BLaER1 treated with 17β-estradiol and CSF1 and Interleukin-3, amounts not matched to agents 10 nM and 100 nM (cell line): ENCODE results near the gene CREB3L2.

Experiments
- H3K27ac ChIP-seq, 11 experiments: shearing (Covaris generic); formaldehyde crosslinking; 2 replicates each; pipeline ENCODE4 v1.8.1; 2022
- H3K27me3 ChIP-seq, 11 experiments: shearing (Covaris generic); formaldehyde crosslinking; 2 replicates each; pipeline ENCODE4 v1.8.1; 2022
- H3K36me3 ChIP-seq, 11 experiments: shearing (Covaris generic); formaldehyde crosslinking; 2 replicates each; pipeline ENCODE4 v1.8.1; 2022
- H3K4me1 ChIP-seq, 10 experiments: shearing (Covaris generic); formaldehyde crosslinking; 2 replicates each; pipeline ENCODE4 v1.8.1; 2022
- H3K4me2 ChIP-seq, 11 experiments: shearing (Covaris generic); formaldehyde crosslinking; 2 replicates each; pipeline ENCODE4 v1.8.1; 2022
- H3K4me3 ChIP-seq, 10 experiments: shearing (Covaris generic); formaldehyde crosslinking; 2 replicates each; pipeline ENCODE4 v1.8.1; 2022
- H3K9ac ChIP-seq, 11 experiments: shearing (Covaris generic); formaldehyde crosslinking; 2 replicates each; pipeline ENCODE4 v1.8.1; 2022
- H3K9me3 ChIP-seq, 11 experiments: shearing (Covaris generic); formaldehyde crosslinking; replicated peaks in 1 of 11; 2 replicates each; pipeline ENCODE4 v1.8.1; 2022
- H4K20me1 ChIP-seq, 11 experiments: shearing (Covaris generic); formaldehyde crosslinking; 2 replicates each; pipeline ENCODE4 v1.8.1; 2022
- Cebpa-rat ChIP-seq, 11 experiments: shearing (Covaris generic); IDR thresholded peaks; 2 replicates each; pipeline ENCODE4 v1.8.1; 2022

Gene CREB3L2

DNA sequence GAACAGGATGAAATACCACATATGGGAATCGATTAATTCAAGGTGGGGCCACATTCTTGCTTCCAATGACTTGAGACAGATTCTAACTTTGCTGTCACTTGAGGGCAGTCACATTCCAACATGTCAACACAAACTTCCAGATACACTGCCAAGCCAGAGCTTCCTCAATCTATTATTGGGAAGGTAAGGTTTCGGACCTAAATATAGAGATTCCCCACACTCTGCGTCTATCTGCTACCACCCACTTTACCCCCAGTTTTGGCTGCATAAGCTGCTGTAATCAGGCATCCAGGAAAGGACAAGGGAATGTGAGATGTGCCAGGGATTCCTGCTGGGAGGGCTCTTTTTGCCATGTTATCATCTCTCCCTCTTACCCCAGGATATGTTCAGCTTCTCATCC, 134.6 kb downstream of the CREB3L2 start:
- H3K4me2 ChIP-seq = 0 out of 22 replicates have a peak overlapping the region, but pooled peaks of 1 of the 11 experiments have one; percentile 17
- no peak overlapping the region for H3K9ac ChIP-seq
- H3K27me3 ChIP-seq = no peaks in the 10 kb centered on the region
- no peaks in the 10 kb centered on the region for H4K20me1 ChIP-seq
- peaks cover 7 to 23% (median 13%) of the 10 kb centered on the region in 11 experiments; a peak in 12 of 22 replicates for H3K36me3 ChIP-seq
- TF ChIP-seq Cebpa-rat (IDR thresholded peaks at IDR 0.05) = no peak
- no peak overlapping the region for H3K4me3 ChIP-seq
- peaks cover 2 to 23% (median 4%) of the 10 kb centered on the region in 10 experiments; a peak in 19 of 20 replicates for H3K4me1 ChIP-seq
- H3K9me3 ChIP-seq = peaks cover 22 to 35% (median 27%) of the 10 kb centered on the region in 11 experiments
- no peak overlapping the region for H3K27ac ChIP-seq

DNA sequence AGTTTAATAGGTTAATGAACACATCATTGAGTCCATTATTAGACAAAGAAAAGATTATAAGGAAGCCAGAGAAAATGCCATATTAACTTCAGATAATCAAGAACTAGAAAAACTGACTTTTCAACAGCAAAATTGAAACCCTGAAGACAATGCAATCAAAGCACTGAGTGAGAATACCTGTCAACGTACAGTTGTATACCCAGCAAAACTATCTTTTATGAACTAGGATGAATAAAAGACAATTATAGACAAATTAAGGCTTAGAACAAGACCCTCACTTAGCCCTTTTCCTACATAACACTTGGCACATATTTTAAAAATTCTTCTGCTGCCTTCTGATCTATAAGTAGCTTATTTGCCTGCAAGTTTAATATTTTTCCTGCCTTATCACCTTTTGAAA, 136.1 kb downstream of the CREB3L2 start:
- peaks cover 22 to 35% (median 27%) of the 10 kb centered on the region in 11 experiments for H3K9me3 ChIP-seq
- H3K9ac ChIP-seq = no peak overlapping the region
- peaks cover 0 to 22% (median 0%) of the 10 kb centered on the region in 10 experiments; a peak in 5 of 20 replicates for H3K4me1 ChIP-seq
- no peak overlapping the region for H3K4me2 ChIP-seq
- H3K36me3 ChIP-seq = peaks cover 7 to 23% (median 13%) of the 10 kb centered on the region in 11 experiments; a peak in 12 of 22 replicates
- H3K4me3 ChIP-seq = 0 out of 20 replicates have a peak overlapping the region, but pooled peaks of 1 of the 10 experiments have one; percentile 10
- H3K27ac ChIP-seq = no peak overlapping the region
- H4K20me1 ChIP-seq = no peaks in the 10 kb centered on the region
- H3K27me3 ChIP-seq = no peaks in the 10 kb centered on the region
- no peak for TF ChIP-seq Cebpa-rat (IDR thresholded peaks at IDR 0.05)

DNA sequence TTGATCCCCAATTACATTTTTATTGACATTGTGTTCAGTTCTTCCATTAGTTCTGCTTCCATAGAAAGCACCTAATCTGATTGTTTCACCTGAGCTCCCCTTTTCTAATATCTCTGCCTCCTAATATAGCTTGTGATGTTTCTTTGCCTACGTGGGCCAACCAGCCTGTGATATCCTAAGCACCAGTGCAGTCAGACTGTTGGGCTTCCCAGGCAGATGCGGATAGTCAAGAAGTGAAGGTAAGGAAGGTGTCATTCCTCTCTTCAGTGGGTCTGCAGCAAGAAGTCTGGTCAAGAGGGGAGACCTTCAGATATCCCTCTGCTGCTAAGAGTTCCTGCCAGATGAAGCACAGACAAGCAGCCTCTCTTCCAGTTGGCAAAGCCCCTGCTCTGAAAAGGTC, 138.9 kb downstream of the CREB3L2 start:
- Histone ChIP-seq H3K9me3 (peaks cover 21 to 31% (median 23%) of the 10 kb centered on the region in 11 experiments), H3K27me3 (no peaks in the 10 kb centered on the region), H3K36me3 (peaks cover 7 to 23% (median 13%) of the 10 kb centered on the region in 11 experiments; a peak in 12 of 22 replicates), H4K20me1 (no peaks in the 10 kb centered on the region), H3K4me3 (no peak overlapping the region), H3K27ac (no peak overlapping the region), H3K9ac (no peak overlapping the region), H3K4me2 (peak overlapping the region in 3 of 11 experiments; percentile 3 to 40 (median 28); a peak in 4 of 22 replicates), H3K4me1 (peaks cover 0 to 22% (median 0%) of the 10 kb centered on the region in 10 experiments; a peak in 5 of 20 replicates)
- TF ChIP-seq Cebpa-rat (IDR thresholded peaks at IDR 0.05) = no peak

DNA sequence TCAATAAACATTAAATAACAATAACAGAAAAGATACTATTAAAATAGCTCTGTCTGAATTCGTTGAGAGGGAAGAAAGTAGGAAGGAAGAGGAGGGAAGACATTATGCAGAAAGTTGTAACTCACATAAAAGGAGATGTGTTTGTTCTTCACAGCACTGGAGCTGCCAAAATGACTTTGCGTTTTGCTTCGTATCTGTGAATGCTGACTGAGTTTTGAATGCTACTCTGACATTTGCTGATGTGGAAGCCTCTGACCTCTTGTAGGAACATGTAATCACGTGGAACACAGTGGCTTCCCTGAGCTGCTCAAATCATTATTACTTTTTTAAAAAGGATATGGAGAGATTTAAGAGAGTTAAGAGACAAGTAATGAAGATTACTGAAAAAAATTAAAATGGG, 139.5 kb downstream of the CREB3L2 start:
- Histone ChIP-seq H3K9ac (no peak overlapping the region), H3K4me2 (peak overlapping the region in 2 of 11 experiments; percentile 7 to 28; a peak in 4 of 22 replicates), H4K20me1 (no peaks in the 10 kb centered on the region), H3K4me3 (no peak overlapping the region), H3K27me3 (no peaks in the 10 kb centered on the region), H3K9me3 (peaks cover 20 to 28% (median 23%) of the 10 kb centered on the region in 11 experiments), H3K36me3 (peaks cover 7 to 23% (median 9%) of the 10 kb centered on the region in 11 experiments; a peak in 12 of 22 replicates), H3K27ac (no peak overlapping the region), H3K4me1 (peaks cover 0 to 18% (median 0%) of the 10 kb centered on the region in 10 experiments; a peak in 5 of 20 replicates)
- TF ChIP-seq Cebpa-rat (IDR thresholded peaks at IDR 0.05) = no peak

DNA sequence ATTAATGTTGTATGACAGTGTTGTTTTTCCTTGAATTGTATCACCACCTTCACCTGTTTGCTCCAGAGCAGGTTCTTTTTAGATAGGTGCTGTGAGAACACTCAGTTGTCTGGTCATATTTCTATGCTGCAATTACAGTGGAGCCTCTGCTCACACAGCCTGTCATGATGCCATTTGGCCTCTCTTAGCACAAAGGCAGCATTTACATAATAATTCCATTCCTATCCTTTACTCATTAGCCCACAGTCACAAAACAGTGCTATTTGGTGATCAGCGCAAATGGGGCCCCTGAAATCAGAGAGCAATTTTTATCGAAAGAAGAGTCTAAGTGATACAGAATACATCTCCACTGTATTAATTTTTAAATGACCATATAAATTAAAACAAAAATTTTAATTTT, 141.3 kb downstream of the CREB3L2 start:
- H3K4me3 ChIP-seq = no peak overlapping the region
- H3K9me3 ChIP-seq = peaks cover 2 to 10% (median 9%) of the 10 kb centered on the region in 11 experiments
- no peak overlapping the region for H3K9ac ChIP-seq
- TF ChIP-seq Cebpa-rat (IDR thresholded peaks at IDR 0.05) = no peak
- H3K4me1 ChIP-seq = peaks cover 0 to 15% (median 0%) of the 10 kb centered on the region in 10 experiments; a peak in 5 of 20 replicates
- H3K27ac ChIP-seq = no peak overlapping the region
- no peaks in the 10 kb centered on the region for H4K20me1 ChIP-seq
- H3K27me3 ChIP-seq = no peaks in the 10 kb centered on the region
- peaks cover 0 to 9% (median 5%) of the 10 kb centered on the region in 11 experiments; a peak in 5 of 22 replicates for H3K36me3 ChIP-seq
- no peak overlapping the region for H3K4me2 ChIP-seq

DNA sequence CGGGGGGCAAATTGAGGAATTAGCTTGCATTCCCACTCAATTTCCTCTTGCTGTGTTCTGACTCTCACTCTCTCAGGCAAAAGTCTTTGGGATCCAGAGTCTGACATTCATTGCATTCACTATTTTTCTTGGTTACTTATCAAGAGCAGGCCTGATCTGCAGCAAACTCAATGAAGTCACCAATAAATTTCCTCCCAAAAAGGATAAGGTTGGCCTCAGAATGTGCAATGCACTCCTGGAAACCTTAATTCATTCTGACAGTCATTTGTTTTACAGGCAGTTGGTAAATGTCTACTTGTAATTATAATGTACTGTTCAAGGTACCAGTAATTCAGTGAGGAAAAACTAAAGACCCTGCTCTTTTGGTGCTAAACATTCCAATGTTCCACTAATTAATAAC, 148.8 kb downstream of the CREB3L2 start:
- no peaks in the 10 kb centered on the region for H3K36me3 ChIP-seq
- H3K4me3 ChIP-seq = no peak overlapping the region
- H3K4me2 ChIP-seq = no peak overlapping the region
- no peaks in the 10 kb centered on the region for H4K20me1 ChIP-seq
- H3K27me3 ChIP-seq = peaks cover 4 to 10% (median 8%) of the 10 kb centered on the region in 11 experiments; a peak in 19 of 22 replicates
- peaks cover 0 to 3% (median 0%) of the 10 kb centered on the region in 10 experiments; a peak in 5 of 20 replicates for H3K4me1 ChIP-seq
- H3K9ac ChIP-seq = no peak overlapping the region
- no peak for TF ChIP-seq Cebpa-rat (IDR thresholded peaks at IDR 0.05)
- no peak overlapping the region for H3K27ac ChIP-seq
- peaks cover 0 to 6% (median 0%) of the 10 kb centered on the region in 11 experiments; a peak in 1 of 22 replicates for H3K9me3 ChIP-seq

DNA sequence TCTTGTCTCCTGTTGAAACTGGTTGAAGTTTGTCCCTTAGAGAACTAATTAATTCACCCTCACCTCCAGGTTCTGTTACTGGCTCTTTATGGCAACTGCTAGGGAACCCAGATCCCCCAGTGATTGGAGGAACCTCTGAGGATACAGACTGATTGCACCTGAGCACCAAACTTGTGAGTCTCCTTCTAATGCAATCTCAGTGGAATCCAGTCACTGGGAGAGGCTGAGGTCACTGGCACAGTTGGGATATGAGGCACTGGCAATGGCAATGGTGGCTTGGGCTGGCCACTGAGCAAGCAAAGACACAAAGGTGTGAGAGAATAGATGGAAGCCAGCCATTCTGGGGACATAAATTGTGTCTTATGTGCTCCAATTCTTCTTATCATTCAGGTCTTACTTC, 149.8 kb downstream of the CREB3L2 start:
- H3K9ac ChIP-seq = no peak overlapping the region
- no peak for TF ChIP-seq Cebpa-rat (IDR thresholded peaks at IDR 0.05)
- H3K4me2 ChIP-seq = no peak overlapping the region
- H3K27ac ChIP-seq = no peak overlapping the region
- no peaks in the 10 kb centered on the region for H3K36me3 ChIP-seq
- no peak overlapping the region for H3K4me3 ChIP-seq
- peaks cover 14 to 20% (median 18%) of the 10 kb centered on the region in 11 experiments for H3K27me3 ChIP-seq
- H4K20me1 ChIP-seq = no peaks in the 10 kb centered on the region
- peaks cover 0 to 6% (median 0%) of the 10 kb centered on the region in 11 experiments; a peak in 1 of 22 replicates for H3K9me3 ChIP-seq
- H3K4me1 ChIP-seq = peaks cover 4 to 12% (median 8%) of the 10 kb centered on the region in 10 experiments; a peak in 18 of 20 replicates

DNA sequence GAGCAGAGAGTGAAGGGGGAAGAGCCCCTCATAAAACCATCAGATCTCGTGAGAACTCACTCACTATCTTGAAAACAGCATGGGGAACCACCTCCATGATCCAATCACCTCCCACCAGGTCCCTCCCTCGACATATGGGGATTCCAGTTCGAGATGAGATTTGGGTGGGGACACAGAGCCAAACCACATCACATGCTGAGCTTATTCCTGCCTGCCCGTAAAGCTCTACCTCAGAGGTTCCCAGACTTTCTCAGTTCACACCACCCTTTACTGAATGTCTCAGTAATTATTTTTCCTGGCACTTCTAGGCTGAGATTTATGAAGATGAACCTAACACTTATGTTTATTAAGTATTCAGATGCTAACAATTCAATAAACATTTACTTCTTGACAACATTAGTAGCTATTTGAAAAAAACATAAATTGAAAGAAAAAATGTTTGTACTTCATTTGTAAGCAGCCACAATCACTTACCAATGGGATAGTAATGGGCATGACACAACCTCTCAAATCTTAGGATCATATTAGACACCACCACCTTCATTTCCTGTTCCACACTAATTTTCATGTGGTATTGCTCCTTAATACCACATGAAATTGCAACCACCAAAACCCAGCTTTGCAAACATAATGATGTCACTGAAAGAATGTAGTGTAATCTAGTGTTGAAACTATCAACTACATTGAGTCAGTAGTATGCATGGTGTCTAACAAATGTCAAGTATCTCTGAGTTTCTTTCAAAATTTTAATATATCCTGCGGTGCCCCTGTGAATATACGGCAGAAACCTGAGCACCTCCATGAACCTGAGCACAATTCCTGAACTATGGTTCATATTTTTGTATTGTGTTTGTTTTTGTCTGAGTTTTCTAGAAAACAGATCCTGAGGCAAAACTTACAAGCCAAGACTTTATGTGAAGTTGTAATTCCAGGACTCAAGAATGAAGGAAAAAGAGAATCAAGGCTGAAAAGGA, 150.6 kb downstream of the CREB3L2 start:
- Histone ChIP-seq H3K4me2 (no peak overlapping the region), H3K9ac (no peak overlapping the region), H3K4me3 (no peak overlapping the region), H3K9me3 (peaks cover 0 to 6% (median 0%) of the 10 kb centered on the region in 11 experiments; a peak in 1 of 22 replicates), H3K27ac (no peak overlapping the region), H3K36me3 (no peaks in the 10 kb centered on the region), H3K27me3 (peaks cover 22 to 28% (median 26%) of the 10 kb centered on the region in 11 experiments), H3K4me1 (peaks cover 11 to 20% (median 16%) of the 10 kb centered on the region in 10 experiments), H4K20me1 (no peaks in the 10 kb centered on the region)
- no peak for TF ChIP-seq Cebpa-rat (IDR thresholded peaks at IDR 0.05)

DNA sequence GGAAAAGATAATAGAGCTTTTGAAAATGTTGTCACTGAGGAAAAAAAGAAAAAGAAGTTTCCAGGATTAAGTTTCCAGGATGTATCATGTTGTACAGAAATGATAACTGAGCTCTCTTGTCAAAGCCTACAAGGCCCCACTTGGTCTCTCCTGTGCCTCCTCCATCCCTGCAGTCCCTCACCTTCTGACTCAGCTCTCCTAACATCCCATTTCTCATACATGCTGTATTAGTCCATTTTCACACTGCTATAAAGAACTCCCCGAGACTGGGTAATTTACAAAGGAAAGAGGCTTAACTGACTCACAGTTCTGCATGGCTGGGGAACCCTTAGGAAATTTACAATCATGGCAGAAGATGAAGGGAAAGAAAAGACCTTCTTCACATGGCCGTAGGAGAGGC, 151.3 kb downstream of the CREB3L2 start:
- H3K27me3 ChIP-seq = peaks cover 29 to 35% (median 33%) of the 10 kb centered on the region in 11 experiments
- no peak overlapping the region for H3K4me2 ChIP-seq
- H3K9ac ChIP-seq = no peak overlapping the region
- H3K9me3 ChIP-seq = peaks cover 0 to 6% (median 0%) of the 10 kb centered on the region in 11 experiments; a peak in 1 of 22 replicates
- no peaks in the 10 kb centered on the region for H4K20me1 ChIP-seq
- TF ChIP-seq Cebpa-rat (IDR thresholded peaks at IDR 0.05) = no peak
- no peak overlapping the region for H3K4me3 ChIP-seq
- H3K27ac ChIP-seq = no peak overlapping the region
- H3K4me1 ChIP-seq = peaks cover 18 to 27% (median 23%) of the 10 kb centered on the region in 10 experiments
- no peaks in the 10 kb centered on the region for H3K36me3 ChIP-seq
